Progenitor cell of endocrine pancreas (in vitro differentiated cells): ENCODE measurements around the gene PM20D1. TPM values are rescaled to one million over a fixed set of nuclear protein-coding genes. Genes with fewer than 3 reads are reported as not detected.

ENCODE experiments used
- DNase-seq: peaks from one replicate; pipeline ENCODE4 v3.0.0; 2021; ENCODE audit warnings: low spot score; ENCODE audit not compliant: unreplicated experiment
- H3K27ac Mint-ChIP-seq: 2 replicates; pipeline ENCODE4 v1.8.0; 2021; ENCODE audit warnings: mild to moderate bottlenecking, moderate library complexity, mixed read lengths
- H3K27me3 Mint-ChIP-seq: 2 replicates; pipeline ENCODE4 v1.8.0; 2021; ENCODE audit warnings: mixed read lengths
- H3K36me3 Mint-ChIP-seq: 2 replicates; pipeline ENCODE4 v1.8.0; 2022; ENCODE audit warnings: mixed read lengths; ENCODE audit not compliant: insufficient read depth
- H3K4me1 Mint-ChIP-seq: 2 replicates; pipeline ENCODE4 v1.8.0; 2021; ENCODE audit warnings: low read depth, mixed read lengths
- H3K4me3 Mint-ChIP-seq: 2 replicates; pipeline ENCODE4 v1.8.0; 2021; ENCODE audit warnings: low read depth, mild to moderate bottlenecking, moderate library complexity, mixed read lengths
- H3K9me3 Mint-ChIP-seq: 2 replicates; pipeline ENCODE4 v1.8.0; 2021; ENCODE audit warnings: low read depth, mixed read lengths
- CTCF ChIP-seq: fragments of 200-600 bp; sonication (generic); IDR thresholded peaks from one replicate; pipeline ENCODE4 v1.5.0; 2021; ENCODE audit warnings: antibody characterized with exemption, mild to moderate bottlenecking; ENCODE audit not compliant: unreplicated experiment
- total RNA-seq: library from RNA; stranded (reverse); gene quantifications from 2 replicates; pipeline ENCODE4 v1.2.1, GENCODE V29; 2021

Gene PM20D1
- total RNA-seq, 1 donor from 2014 or later = not detected

- DNase-seq = no peak
- Mint-ChIP-seq H3K27me3 (no peaks in the 10 kb centered on the region), H3K27ac (no peak overlapping the region), H3K9me3 (no peaks in the 10 kb centered on the region), H3K4me3 (no peak overlapping the region), H3K36me3 (peaks cover 2% of the 10 kb centered on the region), H3K4me1 (peaks cover 5% of the 10 kb centered on the region)
- no peak for TF ChIP-seq CTCF
These were observed 6.7 kb downstream of the PM20D1 start for GRCh38 chr1:205843036-205843859.

DNA sequence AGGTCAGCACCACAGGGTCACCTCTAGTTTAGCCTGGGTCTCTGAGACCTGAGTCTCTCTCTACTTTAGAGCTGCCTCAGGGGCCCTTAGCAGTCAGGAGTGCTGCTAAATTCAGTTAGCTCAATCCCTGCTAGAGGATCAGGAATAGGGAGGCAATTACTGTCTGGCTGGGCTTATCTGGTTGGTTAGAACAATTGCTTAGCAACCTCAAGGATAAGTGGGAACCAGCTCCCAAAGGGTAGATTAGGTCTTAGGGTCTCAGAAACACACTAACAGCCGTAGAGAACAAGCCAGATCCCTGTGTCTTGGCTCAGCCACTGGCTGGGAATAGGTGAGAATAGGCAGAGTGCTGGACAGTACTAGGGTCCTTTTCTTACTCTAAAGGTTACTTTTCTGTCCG is 7.7 kb downstream of the PM20D1 start:
- no peak overlapping the region for H3K4me3 Mint-ChIP-seq
- H3K27ac Mint-ChIP-seq = no peak overlapping the region
- no peak for TF ChIP-seq CTCF
- peaks cover 2% of the 10 kb centered on the region for H3K4me1 Mint-ChIP-seq
- H3K36me3 Mint-ChIP-seq = peaks cover 2% of the 10 kb centered on the region
- DNase-seq = no peak
- no peaks in the 10 kb centered on the region for H3K9me3 Mint-ChIP-seq
- no peaks in the 10 kb centered on the region for H3K27me3 Mint-ChIP-seq

GRCh38 chr1:205840146-205840923 is 9.6 kb downstream of the PM20D1 start:
- H3K4me1 Mint-ChIP-seq = peaks cover 2% of the 10 kb centered on the region
- H3K4me3 Mint-ChIP-seq = no peak overlapping the region
- H3K27ac Mint-ChIP-seq = no peak overlapping the region
- H3K36me3 Mint-ChIP-seq = peaks cover 2% of the 10 kb centered on the region
- H3K9me3 Mint-ChIP-seq = no peaks in the 10 kb centered on the region
- no peaks in the 10 kb centered on the region for H3K27me3 Mint-ChIP-seq
- TF ChIP-seq CTCF = no peak
- no peak for DNase-seq

DNA sequence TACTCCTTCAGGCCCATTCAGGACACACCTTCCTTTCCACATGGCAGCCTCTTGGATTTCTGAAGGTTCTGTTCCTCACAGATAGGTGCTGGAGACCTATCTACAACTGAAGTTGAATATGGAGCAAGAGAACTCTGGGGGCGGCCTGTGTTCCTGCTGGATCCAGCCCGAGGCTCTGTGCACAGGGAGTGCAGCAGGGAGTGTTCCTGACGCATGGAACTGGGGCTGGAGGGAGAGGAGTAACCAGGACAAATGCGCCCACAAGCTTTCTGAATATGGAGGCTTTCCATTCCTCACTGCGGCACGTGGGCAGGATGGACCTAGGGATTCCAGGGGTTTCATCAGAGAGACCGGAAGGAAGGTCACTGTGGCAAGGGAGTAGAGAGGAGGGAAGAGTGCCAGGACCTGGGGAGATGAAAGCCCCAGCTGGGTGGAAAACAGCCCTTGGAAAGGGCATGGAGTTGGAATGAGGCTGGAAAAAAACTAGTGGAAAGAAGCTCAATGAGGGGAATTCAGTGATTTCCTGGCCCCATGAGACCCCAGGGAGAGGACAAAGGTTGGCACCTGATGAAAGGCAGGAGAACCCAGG is 12.5 kb downstream of the PM20D1 start:
- TF ChIP-seq CTCF = no peak
- Mint-ChIP-seq H3K4me1 (peaks cover 2% of the 10 kb centered on the region), H3K4me3 (no peak overlapping the region), H3K36me3 (no peaks in the 10 kb centered on the region), H3K27ac (no peak overlapping the region), H3K27me3 (no peaks in the 10 kb centered on the region), H3K9me3 (no peaks in the 10 kb centered on the region)
- DNase-seq = no peak

- no peak for TF ChIP-seq CTCF
- no peaks in the 10 kb centered on the region for H3K36me3 Mint-ChIP-seq
- no peaks in the 10 kb centered on the region for H3K9me3 Mint-ChIP-seq
- no peaks in the 10 kb centered on the region for H3K4me1 Mint-ChIP-seq
- no peaks in the 10 kb centered on the region for H3K27me3 Mint-ChIP-seq
- no peak overlapping the region for H3K4me3 Mint-ChIP-seq
- DNase-seq = no peak
- no peak overlapping the region for H3K27ac Mint-ChIP-seq
These were observed 15.2 kb downstream of the PM20D1 start for GRCh38 chr1:205834751-205835150.
